Stimulated activated CD4-positive, alpha-beta T cell treated with anti-CD3 and anti-CD28 coated beads, Interleukin-1b, Interleukin-23, amount 100 ng/mL, for 4 hours (primary cell): ENCODE measurements around the gene SHROOM3.
"Not testable (repeated sequence)": the region's sequence is repeated elsewhere in the genome, so short reads cannot be mapped to it uniquely, and the experiment has no call there.

ENCODE experiments used
- DNase-seq, 2 donors: peaks; one replicate each; pipeline ENCODE4 v3.0.0-alpha.2; 2020; ENCODE audit warnings: low read depth in 2 of 2

Gene SHROOM3

DNA sequence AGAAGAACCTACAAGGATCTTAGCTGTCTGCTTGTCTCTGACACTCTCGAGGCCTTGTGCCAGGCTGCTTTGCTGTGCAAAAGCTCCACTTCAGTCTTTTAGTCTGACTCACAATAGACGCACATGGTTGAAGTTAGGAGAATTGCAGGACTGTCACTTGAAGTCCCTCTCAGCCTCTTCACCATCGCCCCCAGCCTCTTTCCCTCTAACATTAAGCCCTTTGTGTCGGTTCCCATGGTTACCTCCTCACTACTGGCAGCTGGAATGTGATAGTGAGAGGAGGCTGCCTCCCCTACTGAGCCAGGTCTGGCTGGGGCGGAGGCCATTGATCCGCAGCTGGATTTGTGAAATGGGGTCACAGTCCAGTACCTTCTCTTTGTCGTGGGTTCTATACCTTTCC, 261.1 kb downstream of the SHROOM3 start:
- DNase-seq, result no peak

DNA sequence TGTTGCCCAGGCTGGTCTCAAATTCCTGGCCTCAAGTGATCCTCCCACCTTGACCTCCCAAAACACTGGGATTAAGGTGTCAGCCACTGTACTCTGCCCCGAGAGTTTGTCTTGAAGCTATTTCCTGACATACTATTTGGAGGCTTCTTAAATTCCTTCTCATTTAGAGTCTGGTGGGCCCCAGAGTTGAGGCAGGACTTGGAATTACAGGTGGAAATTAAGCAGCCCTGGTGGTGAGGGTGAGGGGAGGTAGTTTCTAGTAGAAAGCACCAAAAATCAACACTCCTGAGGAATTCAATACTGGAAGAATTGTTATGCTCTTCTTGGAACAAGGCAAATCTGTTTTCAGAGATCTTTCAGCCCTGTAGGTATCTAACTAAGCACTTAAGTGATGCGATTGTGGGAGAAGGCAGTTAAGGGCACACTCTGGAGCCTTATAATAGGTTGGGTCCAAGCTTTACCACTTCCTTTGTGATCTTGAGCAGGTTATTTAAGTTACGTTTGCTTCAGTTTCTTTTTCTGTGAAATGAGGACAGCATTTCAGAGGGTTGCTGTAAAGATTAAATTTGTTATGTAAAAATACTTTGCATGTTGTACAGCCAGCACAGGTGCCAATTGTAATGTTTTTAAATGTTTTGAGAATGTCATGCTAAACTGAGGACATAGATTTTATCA, 262.2 kb downstream of the SHROOM3 start:
- DNase-seq, result no peak

DNA sequence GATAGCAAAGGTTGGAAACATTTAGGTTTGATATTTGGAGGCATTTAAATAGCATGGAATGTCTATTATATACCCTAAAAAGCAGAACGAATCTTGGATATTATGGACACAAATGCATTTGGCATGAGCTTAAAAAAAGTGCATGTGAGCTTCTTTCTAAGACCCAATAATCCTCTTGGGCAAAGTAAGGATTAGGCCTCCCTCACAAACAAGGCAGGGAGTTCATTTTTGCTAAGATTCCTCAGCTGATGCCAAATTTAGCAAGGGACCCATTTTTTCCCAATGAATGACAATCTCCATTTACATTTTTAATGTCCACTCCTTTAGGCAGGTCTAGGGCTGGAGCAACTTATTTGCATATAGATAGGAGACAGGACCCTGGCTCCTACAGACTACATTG, 263.1 kb downstream of the SHROOM3 start:
- no peak for DNase-seq

DNA sequence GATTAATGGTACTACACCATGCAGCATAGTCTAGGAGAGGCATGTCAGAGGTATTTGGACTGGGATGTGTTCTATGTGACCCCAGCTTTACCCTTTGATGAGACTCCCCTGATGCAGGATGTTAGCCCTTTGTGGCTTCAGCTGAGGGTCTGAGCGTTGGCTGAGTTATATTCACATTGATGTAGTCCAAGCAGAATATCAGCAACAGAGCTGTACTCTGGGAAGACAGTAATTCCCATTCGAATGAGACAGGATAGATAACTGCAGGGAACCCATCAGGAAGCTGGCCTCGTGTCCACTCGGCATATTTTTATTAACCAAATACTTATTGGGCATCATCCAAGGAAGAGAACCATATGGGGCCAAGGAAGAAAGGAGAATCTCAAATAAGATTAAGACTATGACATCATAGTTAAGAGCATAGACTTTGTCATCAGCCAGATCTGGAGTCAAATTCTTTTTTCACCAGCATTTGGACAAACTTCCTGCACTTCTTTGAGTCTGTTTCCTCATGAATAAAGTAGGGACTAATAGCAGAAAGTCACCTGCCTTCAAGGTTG, 264.8 kb downstream of the SHROOM3 start:
- no peak for DNase-seq

DNA sequence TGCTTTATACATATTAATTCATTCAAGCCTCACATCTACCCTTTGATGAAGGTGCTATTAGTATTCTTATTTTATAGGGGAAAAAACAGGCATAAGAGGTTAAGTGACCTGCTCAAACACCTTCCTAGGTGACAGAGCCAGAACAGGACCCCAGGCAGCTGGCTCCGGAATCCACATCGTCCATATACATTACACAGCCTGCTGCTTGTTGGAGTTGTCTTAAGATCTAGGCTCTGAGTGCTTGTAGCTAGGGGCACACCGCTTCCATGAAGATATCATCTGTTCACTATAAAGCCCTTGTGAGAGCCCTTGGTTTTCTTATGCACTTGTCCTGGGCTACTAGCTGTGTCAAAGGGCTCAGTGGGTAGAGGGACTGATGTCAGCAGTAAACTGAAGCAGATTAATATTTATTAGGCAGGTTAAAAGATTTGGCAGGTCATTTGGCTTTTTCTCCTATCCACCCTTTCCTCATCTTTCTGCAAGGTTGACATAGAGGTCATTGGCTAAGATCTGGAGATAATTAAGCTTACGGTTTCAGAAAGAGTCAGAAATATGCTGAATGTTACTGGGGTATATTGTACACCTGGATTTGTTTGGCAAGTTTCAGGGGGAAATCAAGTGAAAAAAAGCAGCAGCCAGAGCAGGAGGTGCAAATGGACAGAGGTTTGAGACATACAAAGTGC, 267.6 kb downstream of the SHROOM3 start:
- DNase-seq, result no peak

DNA sequence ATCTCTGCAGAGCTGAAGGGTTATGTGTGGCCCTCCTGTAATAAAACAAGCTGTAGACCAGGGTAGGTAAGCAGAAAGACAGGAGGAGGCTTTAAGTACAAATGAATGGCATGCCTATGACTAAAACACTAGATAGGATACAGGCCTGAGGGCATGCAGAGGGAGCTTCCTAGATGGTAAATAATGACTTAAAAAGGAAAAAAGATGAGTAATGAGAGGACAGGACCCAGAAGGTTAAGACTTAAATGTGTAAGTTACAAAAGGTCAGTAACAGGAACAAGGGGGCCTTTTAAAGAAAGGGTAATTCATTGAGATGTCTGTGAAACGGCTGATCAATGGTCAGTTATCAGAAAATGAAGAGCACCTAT, 268.1 kb downstream of the SHROOM3 start:
- no peak for DNase-seq

DNA sequence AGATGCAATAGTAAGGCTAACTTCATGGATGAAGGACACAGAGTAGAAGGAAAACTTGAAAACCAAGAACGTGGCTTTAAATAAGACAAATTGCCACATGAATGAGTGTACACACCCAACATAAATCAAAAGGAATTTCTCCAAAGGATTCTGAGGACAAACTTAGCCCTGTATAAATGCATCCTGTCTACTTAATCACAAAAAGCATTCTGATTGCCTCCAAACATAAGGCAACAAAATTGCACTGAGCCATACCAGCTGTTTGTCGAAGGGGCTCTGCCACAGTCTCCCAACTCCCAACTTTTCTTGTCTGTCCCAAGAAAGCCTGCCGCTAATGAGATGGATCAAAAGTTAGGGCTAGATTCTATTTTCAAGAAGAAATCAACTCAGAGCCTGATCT, 268.6 kb downstream of the SHROOM3 start:
- DNase-seq, result no peak

DNA sequence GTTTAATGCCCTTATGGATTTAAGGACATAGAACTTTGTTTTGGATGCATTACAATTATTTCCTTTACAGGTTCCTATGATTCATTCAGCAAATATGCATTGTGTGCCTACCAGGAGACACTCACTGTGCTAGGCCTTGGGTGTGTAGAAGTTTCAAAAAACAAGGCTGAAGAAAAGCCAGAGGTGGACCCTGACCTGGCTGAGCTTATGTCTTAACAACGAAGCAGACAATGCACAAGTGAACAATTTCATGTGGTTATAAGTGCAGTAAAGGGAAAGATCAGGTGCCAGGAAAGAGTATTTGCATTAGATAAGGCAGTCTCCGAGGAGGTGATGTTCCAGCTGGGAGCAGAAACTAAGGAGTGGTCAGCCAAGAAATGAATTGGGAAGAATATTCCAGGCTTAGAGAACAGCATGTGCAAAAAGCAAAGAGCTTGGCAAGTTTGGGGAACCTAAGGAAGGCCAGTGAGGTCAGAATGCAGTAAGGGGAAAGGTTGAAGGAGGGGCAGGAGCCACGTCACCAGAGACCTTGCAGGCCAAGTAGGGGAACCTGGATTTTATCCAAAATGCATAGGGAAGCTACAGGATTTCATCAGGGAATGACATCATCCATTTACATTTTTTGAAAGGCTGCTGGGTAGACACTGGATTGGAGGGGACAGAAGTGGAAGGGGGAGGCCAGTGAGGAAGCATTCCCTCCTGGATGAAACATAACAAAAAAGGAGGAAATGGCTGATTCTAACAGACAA, 269.3 kb downstream of the SHROOM3 start:
- no peak for DNase-seq

DNA sequence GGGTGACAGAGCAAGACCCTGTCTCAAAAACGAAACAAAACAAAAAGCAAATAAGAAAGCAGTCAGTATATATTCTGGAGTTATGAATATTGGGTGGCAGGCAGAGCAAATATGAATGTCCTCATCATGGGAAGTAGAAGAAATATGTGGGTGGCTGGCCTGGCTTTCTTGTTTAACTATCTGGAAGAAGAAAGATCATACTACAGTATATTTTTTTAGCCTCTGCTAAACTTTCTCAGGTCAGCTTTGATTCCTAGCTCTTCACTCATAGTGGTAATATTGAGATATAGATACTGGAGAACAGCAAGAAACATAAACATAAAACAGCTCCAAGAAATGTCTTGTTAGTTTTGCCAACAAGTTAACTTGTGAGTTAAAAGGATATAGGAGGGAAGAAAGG, 270.4 kb downstream of the SHROOM3 start:
- DNase-seq, result no peak

DNA sequence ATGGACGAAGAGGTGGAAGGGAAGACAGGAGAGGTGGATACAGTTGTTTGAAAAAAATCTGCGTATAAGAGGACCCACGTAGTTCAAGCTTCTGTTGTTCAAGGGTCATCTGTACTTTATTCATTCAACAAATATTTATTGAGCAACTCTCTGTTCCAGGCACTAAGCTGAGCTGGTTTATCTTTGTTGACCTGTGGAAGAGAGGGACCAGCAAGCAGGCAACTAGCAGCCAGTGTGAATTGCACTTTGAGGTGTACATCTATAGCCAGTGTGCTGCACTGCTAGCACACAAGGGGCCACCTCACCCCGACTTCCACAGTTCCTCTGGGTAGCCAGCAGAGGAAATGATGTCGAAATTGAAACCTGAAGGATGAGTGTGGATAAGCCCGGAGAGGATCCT, 271.6 kb downstream of the SHROOM3 start:
- DNase-seq, result no peak

DNA sequence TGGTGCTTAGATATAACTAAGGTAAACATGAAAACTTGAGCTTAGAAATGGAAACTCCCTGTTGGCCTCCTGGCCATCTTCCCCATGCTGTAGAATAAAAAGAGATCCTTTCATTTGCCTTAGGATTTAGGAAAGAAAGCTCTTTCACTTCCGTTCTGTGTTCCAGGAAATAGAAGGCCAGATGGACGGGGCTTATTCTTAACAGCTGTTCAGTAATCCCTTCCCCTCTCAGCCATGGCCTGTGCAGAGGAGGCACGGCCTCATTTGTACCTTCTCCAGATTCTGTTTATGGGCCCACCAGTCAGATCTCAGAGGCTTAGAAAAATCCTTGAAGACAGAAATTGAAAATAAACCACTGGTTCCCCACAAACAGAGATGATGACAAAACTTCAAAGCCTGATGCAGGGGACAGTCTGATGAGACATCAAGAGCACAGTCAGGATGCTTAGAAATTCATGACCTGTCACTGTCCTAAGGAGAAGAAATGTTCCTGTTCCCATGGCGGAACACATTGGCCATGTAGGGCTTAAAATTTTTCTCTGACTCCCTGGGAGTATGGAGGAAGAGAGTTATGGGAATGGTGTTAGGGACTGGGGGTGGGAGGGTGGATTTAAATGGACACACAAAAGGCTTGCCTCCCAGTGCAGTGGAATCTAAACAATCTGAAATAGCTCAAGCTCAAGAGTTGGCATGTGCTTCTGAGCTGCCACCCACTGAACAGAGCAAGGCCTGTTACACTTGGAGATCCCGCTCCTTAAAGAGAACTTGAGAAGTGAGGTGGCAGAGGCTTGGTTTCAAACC, 274.1 kb downstream of the SHROOM3 start:
- DNase-seq, result no peak

DNA sequence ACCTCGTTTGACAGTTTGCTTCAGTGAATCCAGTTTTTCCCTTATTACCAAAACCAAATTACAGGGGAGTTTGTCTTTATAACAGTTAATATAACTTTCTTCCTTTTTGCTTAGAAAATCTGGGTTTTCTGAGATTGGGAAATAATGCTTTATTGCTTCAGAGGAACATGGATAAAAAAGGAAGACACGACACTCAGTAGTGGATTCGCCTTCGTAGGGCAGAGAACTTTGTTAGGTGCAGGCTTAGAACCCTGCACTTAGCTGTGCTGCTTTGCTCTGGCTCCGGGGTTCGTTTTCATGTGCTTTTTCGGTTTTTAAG, 274.7 kb downstream of the SHROOM3 start:
- DNase-seq, result no peak

DNA sequence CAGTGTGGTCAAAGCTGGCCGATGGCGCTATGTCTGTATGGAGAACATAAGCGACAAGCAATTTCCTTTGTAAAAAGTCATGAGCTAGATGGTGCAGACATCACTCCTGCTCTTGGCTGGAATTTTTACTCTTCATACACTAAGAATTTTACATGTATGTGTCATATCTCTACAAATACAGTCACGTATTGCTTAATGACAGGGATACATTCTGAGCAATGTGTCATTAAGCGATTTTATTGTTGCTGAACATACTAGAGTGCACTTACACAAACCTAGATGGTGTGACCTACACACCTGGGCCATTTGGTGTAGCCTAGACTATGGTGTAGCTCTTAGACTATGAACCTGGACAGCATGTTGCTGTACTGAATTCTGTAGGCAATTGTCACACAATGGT, 277.5 kb downstream of the SHROOM3 start:
- DNase-seq, result no peak

DNA sequence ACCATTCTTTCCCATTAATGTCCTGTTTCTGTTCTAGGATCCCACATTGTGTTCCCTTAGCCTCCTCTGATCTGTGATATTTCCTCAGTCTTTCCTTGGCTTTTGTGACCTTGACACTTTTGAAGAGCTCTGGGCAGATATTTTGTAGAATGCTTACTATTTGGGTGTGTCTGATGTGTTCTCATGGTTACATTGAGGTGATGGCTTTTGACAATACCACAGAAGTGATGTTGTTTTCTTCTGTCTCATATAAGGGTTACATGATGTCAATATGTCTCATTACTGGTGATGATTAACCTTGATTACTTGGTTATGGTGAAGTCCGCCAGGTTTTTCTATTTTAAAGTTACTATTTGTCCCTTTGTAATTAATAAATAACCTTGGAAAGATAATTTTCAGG, 279.2 kb downstream of the SHROOM3 start:
- no peak for DNase-seq

DNA sequence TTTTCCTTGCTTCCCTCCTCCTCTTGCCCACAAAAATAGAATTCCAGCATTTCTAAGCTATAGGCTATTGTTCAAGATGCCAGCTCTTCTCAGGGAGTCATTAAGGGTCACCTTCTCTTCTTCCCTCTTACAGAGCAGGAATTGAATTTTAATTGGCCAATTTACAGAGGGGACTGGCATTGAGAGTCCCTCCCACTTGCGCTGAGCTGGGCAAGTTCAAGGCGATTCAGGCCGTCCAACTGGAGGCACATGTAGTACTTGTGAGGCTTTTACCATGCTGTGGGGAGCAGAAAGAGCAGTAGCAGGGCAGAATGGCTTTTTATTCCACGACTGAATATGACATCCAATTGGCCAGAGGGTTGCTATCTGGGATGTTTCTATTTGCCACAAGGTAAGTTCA, 281.0 kb downstream of the SHROOM3 start:
- DNase-seq, result no peak

DNA sequence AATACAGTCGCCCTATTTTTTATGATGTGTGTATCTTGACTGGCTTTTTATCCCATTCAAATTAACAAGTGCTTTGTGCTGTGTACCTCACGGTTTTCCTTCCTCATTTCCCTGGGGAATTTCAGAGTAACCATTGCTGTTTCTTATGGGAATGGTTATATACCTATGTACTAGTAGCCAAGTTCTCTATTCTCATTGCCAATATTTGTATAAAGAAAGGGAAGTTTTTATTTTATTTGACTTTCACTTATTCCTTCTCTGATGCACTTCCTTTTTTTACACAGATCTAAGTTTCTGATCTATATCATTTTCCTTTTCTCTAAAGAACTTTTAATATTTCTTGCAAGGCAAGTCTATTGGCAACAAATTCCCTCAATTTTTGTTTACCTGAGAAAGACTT, 281.6 kb downstream of the SHROOM3 start:
- no peak for DNase-seq

DNA sequence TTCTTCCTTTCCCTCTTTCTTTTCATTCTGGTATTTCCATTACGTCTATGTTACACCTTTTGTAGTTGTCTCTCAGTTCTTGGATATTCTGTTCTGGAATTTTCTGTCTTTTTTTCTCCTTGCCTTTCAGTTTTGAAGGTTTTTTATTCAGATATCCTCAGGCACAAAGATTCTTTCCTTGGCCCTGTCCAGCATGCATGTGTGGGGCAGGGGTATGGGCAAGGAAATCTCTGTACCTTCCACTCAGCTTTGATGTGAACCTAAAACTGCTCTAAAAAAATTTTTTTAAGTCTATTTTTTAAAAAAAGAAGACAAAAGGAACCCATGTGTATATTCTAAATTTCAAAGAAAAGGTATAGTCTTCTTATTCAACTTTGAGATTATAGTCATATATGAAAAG, 282.4 kb downstream of the SHROOM3 start:
- DNase-seq, result no peak

DNA sequence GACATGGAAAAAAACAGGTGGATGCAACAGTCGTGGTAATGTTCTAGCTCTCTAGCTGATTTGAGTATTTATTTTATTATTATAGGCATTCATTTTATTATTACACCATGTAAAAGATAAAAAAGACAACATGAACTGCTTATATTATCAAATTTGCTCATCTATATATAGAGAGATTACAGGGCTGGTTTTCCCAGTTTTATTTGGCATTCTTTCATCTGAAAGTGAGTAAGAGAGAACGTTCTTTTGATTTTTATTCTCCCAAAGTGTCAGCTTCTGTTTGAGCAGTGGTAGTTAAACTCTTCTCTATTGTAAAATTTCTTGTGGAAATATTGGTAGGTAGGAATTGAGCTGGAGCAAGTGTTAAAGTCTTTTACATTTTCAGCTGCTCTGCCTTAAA, 283.0 kb downstream of the SHROOM3 start:
- DNase-seq, result no peak

DNA sequence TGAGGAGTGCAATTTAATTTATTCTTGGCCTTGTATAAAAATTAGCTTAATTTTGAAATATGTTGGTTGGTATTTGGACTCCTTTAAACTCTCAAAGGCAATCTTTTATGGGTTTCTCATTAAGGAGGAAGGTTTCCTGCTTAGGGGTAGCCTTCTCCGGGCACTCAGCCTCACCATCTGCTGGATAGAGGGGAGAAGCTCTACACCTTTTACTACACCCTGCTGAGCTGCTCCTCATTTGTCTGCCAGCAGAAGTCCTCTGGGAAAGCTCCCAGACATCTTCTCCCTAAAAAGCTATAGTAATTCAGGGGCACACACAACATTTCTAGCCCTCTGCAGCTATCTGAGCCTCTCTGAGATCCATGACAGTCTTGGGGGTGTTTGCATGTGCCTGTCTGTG, 283.8 kb downstream of the SHROOM3 start:
- DNase-seq, result no peak

DNA sequence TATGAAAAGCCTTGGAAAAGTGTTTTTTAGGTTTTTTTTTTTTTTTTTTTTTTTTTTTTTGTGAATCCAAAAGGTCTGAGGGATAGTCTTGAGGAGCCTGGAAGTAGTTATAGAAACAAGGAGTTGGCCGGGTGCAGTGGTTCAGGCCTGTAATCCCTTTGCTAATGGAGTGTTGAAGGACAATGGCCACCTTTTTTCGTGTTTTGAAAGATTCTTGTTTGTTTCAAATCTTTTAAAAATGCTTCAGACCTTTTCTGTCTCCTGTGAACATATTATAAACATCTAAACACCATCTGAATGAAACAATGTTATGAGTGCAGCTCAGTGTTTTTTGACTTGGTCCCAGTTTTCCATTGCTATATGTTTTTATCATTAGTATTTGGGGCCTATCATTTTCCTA, 285.1 kb downstream of the SHROOM3 start:
- no peak for DNase-seq

DNA sequence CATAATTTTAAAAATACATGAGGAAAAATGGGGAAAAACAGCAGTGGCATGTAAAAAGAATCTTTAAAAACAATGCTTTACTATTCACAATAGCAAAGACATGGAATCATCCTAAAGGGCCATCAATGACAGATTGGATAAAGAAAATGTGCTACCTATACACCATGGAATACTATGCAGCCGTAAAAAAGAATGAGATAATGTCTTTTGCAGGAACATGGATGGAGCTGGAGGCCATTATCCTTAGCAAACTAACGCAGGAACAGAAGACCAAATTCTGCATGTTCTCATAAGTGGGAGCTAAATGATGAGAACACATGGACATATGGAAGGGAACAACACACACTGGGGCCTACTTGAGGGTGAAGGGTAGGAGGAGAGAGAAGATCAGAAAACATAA, 287.1 kb downstream of the SHROOM3 start:
- not testable (repeated sequence) for DNase-seq

DNA sequence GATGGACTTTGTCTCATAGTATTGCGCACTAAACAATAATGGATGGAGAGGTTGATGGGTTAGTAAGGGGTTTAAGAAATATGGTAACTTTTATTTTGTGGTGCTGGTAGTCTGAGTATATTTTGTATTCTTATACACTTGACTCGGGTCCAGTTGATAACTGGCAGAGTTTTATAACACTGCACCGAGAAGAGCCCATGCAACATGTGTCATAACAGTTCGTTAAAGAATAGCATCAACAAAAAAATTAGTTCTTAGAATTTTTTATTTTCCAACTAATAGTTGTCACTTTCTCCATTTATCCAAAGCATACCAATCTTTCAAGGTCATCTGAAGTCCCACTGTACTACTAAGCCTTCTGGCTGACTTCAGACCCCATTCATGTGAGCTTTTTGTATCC, 287.8 kb downstream of the SHROOM3 start:
- DNase-seq, result no peak
